OCI-LY7 (cell line): Measurements from ENCODE around the gene PNPLA1.

Experiments
- EZH2phosphoT487 ChIP-seq: fragments of 200-600 bp; sonication (generic); IDR thresholded peaks from 2 replicates; pipeline ENCODE4 v1.6.1; 2018; ENCODE audit warnings: low read depth, borderline replicate concordance, mild to moderate bottlenecking, mixed run types, antibody characterized with exemption, low read length, moderate library complexity, mixed read lengths
- TF ChIP-seq, protein P1 (sequence below): fragments of 200-600 bp; sonication (generic); conservative IDR thresholded peaks from 2 replicates; pipeline ENCODE4 v1.5.1; 2014; ENCODE audit warnings: mild to moderate bottlenecking, antibody characterized with exemption, low read length, moderate library complexity, mixed read lengths

DNA sequence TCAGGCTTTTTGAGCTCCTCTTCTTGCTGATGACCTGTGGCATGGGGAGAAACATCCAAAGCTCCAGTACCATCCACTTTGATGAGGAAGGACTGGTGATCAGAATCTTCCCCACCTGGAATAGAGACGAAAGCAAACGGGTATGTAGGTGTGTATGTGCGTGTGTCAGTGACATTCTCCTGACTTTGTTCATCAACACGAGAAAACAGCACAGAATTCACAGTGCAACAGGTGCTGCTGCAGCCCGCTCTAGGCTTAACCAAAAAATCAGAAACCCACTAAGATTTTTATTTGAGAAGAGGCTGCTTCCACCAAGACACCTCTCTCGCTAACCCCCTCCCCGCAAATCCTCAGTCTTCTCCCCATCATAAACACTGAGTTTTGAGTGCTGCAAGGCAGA lies 58.7 kb downstream of the PNPLA1 start:
- TF ChIP-seq, protein P1, sequence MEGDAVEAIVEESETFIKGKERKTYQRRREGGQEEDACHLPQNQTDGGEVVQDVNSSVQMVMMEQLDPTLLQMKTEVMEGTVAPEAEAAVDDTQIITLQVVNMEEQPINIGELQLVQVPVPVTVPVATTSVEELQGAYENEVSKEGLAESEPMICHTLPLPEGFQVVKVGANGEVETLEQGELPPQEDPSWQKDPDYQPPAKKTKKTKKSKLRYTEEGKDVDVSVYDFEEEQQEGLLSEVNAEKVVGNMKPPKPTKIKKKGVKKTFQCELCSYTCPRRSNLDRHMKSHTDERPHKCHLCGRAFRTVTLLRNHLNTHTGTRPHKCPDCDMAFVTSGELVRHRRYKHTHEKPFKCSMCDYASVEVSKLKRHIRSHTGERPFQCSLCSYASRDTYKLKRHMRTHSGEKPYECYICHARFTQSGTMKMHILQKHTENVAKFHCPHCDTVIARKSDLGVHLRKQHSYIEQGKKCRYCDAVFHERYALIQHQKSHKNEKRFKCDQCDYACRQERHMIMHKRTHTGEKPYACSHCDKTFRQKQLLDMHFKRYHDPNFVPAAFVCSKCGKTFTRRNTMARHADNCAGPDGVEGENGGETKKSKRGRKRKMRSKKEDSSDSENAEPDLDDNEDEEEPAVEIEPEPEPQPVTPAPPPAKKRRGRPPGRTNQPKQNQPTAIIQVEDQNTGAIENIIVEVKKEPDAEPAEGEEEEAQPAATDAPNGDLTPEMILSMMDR, result no peak
- TF ChIP-seq EZH2phosphoT487, result no peak
